Left hindlimb (tissue), 1 donor: ENCODE measurements around the gene SPON1.
"Not testable (repeated sequence)": the region's sequence is repeated elsewhere in the genome, so short reads cannot be mapped to it uniquely, and the experiment has no call there.

ENCODE experiments used
- DNase-seq: peaks from one replicate; pipeline ENCODE4 v3.0.0-alpha.2; 2018

SPON1 gene

GRCh38 chr11:14042686-14043465 is 80.4 kb downstream of the SPON1 start:
- DNase-seq = no peak

DNA sequence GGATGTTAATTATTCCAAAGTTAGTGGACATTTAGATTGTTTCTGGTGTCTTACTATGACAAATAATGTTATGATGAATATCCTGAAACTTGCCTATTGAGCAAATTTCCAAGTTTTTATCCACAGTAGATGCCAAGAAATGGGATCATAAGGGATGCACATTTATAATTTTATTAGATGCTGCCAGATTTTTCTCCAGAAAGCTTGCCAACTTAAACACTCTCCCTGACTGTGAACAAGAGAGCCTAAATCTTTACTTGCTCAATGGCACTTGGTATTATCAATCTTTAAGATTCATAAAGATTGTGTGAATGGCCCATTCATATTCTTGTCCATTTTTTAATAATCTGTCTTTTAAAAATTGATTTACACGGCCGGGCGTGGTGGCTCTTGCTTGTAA is 82.4 kb downstream of the SPON1 start:
- DNase-seq = no peak

- no peak for DNase-seq
Measured at GRCh38 chr11:14045417-14045816, 82.9 kb downstream of the SPON1 start.

DNA sequence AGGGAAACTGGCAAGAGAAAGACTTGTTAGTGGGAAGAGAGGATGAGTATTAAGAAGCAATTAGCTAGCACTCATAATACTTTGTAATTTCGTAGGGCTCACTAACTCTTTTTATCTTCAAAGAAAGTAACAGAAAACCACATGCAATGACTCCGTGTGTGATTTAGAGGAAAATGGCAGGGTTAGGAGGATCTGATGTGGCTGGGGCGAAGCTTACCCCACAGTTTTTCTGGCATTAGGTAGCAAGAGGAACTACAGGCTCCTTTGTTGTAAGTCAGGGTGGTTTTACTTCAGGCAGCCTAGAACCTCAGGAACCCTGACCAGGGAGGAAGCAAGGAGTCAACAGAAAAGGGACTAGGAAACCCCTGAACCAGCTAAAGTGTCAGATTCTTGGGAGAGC is 89.7 kb downstream of the SPON1 start:
- DNase-seq = no peak

DNA sequence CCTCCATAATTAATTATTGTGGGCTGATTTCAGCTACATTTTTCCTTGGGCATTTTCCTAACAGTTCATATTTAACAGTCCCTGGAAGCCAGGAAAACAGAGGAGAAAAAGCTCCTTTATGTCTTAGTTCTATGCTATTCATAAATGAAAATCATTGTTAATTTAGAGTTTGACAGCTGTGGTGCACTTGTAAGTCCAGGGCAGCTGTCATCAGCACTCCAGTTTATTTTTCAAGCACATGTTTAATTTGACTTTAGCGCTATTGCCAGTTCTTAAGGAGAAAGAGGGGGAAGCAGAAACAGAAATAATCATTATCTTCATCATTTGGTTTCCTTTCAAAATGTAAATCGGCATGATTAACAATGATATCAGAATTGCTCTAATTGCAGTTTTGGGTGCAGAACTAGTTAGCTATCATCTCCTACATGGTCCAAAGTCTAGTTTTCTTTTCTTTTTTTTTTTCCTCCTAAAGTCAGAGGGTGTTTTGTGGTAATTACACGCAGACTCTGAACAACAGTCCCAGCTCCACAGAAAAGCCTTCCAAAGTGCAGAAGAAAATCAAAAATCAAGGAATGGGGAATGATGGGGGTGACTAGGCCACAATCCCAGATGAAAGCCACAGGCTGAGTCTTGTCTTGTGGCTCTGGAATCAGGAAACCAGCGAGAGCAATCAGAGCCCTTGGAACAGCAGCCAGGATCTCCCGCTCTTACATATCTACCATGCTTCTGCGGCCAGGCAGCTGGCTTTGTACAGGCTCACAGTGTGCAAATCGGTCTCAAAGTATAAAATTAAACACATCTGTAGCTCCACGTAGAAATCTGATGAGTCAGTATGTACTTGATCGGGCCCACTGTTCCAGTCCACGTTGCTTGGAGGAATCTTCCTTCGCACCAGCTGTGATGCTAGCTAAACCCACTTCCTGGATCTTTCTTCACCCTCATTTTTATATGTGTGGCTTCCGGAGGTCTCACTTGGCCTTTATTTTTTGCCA is 91.9 kb downstream of the SPON1 start:
- peak; percentile 62 for DNase-seq

GRCh38 chr11:14055936-14056335 is 93.4 kb downstream of the SPON1 start:
- DNase-seq = no peak

DNA sequence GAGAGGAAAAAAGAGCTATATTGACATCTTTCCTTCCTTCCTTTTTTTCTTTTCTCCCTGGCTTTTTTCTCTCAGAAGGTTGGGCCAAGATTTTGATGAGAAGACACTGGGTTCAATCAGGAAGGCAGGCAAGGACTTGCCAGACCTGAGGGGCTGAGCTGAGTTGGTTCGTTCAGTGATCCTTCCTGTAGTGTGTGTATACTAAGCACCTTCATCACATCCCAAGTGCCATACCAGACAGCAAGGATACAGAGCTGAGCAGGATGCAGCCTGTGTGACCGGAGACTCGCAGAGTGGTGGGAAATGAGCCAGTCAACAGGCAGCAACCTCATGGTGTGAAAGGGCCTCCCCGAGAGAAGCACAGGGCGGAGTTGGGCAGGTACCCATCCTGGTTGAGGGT is 95.5 kb downstream of the SPON1 start:
- no peak for DNase-seq

GRCh38 chr11:14059491-14059890 is 97.0 kb downstream of the SPON1 start:
- DNase-seq = peak; percentile 66

- no peak for DNase-seq
Measured at GRCh38 chr11:14061721-14062120, 99.2 kb downstream of the SPON1 start.

GRCh38 chr11:14065141-14065540 is 102.6 kb downstream of the SPON1 start:
- DNase-seq = no peak

DNA sequence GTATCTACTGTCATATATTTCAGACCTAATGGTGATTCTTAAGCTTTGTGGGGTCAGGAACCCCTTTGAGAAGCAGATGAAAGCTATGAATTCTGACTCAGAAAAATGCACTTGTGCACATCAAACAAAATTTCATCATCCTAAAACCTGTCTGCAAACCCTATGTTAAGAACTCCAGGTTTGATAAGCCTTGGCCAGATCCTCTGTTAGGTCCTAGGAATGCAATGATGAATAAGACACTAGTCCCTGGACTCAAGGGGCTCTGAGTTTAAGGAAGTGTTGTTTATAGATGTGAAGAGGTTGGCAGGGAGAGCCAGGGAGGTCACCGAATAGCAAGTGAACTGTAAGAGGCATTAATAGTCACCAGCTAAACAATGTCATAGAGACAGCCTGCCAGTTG is 103.2 kb downstream of the SPON1 start:
- no peak for DNase-seq

DNA sequence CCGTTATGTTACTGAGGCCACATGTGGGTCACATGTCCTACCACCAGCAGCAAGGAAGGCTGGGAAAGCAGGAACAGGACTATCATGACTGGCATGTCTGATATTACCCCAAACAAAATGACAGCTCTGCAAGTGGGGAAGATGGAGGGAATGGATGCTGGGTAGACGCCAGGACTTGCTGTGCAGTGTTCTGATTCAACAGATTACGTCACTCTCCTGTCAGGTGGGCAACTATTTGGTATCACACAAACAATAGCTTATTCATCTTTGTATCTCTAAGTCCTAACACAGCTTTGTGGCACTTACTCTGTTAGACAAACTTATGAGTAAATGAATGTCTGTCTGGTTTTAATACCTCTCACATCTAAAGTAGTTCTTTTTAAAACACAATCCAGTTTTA is 105.2 kb downstream of the SPON1 start:
- no peak for DNase-seq

- DNase-seq = no peak
Measured at GRCh38 chr11:14070896-14071295, 108.4 kb downstream of the SPON1 start.

- peak; percentile 47 for DNase-seq
Measured at GRCh38 chr11:14073849-14074476, 111.4 kb downstream of the SPON1 start.

- DNase-seq = no peak
Measured at GRCh38 chr11:14075118-14076078, 112.9 kb downstream of the SPON1 start.

- no peak for DNase-seq
Measured at GRCh38 chr11:14079011-14079410, 116.5 kb downstream of the SPON1 start.

DNA sequence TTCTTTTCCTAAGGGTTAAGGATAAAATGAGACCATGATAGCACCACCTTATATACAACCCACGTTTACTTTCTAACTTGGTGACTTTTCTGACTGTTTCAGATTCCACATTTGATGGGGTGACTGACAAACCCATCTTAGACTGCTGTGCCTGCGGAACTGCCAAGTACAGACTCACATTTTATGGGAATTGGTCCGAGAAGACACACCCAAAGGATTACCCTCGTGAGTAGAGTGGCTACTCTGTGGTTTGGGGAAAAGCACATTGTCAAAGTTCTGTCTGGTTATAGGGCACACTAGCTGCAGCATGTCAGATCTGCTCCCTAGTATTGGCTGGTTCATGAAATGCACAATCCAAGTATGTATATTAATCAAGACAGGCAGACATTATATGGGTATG is 117.3 kb downstream of the SPON1 start:
- no peak for DNase-seq

GRCh38 chr11:14081581-14082231 is 119.2 kb downstream of the SPON1 start:
- DNase-seq = no peak

- no peak for DNase-seq
Measured at GRCh38 chr11:14082338-14082737, 119.8 kb downstream of the SPON1 start.

DNA sequence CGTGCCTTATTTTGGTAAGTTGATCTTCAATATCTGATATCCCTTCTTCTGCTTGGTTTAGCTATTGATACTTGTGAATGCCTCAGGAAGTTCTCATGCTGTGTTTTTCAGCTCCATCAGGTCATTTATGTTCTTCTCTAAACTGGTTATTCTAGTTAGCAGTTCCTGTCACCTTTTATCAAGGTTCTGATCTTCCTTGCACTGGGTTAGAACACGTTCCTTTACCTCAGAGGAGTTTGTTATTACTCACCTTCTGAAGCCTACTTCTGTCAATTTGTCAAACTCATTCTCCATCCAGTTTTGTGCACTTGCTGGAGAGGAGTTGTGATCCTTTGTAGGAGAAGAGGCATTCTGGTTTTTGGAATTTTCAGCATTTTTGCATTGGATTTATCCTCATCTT is 126.3 kb downstream of the SPON1 start:
- DNase-seq = not testable (repeated sequence)

GRCh38 chr11:14089690-14090462 is 127.4 kb downstream of the SPON1 start:
- no peak for DNase-seq
